Measurements from ENCODE around the gene BAIAP2L1. TPM values are rescaled to one million over a fixed set of nuclear protein-coding genes. Genes with fewer than 3 reads are reported as not detected.
A peak's percentile ranks its signal among the peaks of the same experiment; 100 is the strongest.

BAIAP2L1 gene
- total and polyA plus RNA-seq, 9 of the 15 experiments (the other 6 are each of a cell fraction or from before 2014, with no cell fraction given): 4.2 to 29.8 (median 15.5) TPM

- TF ChIP-seq ETS2 (tag; IDR thresholded peaks at IDR 0.05; ENCODE audit: borderline replicate concordance, poor library complexity, severe bottlenecking): no peak
- TF ChIP-seq ZC3H11A (IDR thresholded peaks at IDR 0.05; ENCODE audit: low read depth, low read length): no peak
- TF ChIP-seq TAL1 (IDR thresholded peaks at IDR 0.05): peak; percentile 37; the same call in 1 of the 2 replicates
- no peak for TF ChIP-seq ZNF197 (CRISPR knock-in tag; IDR thresholded peaks at IDR 0.05; ENCODE audit: low read depth)
- TF ChIP-seq ZNF318 (IDR thresholded peaks at IDR 0.05; ENCODE audit: borderline replicate concordance in 1 of 2, low read depth in 1 of 2): no peak
- TF ChIP-seq DNMT1 (IDR thresholded peaks at IDR 0.05): no peak
- 0 out of 4 replicates have a peak, but pooled peaks of 1 of the 2 experiments have one; percentile 11 for TF ChIP-seq KDM1A (IDR thresholded peaks at IDR 0.05)
- TF ChIP-seq NCOR1 (IDR thresholded peaks at IDR 0.05): peak; percentile 27; the same call in 1 of the 2 replicates
- TF ChIP-seq CBFA2T2 (conservative IDR thresholded peaks at IDR 0.05): peak; percentile 47
- TF ChIP-seq NR2C2 (CRISPR knock-in tag; IDR thresholded peaks at IDR 0.05): no peak
- no peak for TF ChIP-seq NR2C2 (tag; IDR thresholded peaks at IDR 0.05)
- TF ChIP-seq BHLHE40 (IDR thresholded peaks at IDR 0.05; ENCODE audit: low read length): peak; percentile 57; the same call in 1 of the 2 replicates
- no peak for TF ChIP-seq MAZ (CRISPR knock-in tag; conservative IDR thresholded peaks at IDR 0.05 in 1 of 2, IDR thresholded peaks at IDR 0.05 in 1 of 2)
- TF ChIP-seq GATA2 (CRISPR knock-in tag; IDR thresholded peaks at IDR 0.05): no peak
- TF ChIP-seq ZFP36 (IDR thresholded peaks at IDR 0.05; ENCODE audit: low read depth, low read length, partially characterized antibody): no peak
- TF ChIP-seq ZNF41 (CRISPR knock-in tag; conservative IDR thresholded peaks at IDR 0.05): no peak
- no peak for TF ChIP-seq TSHZ1 (CRISPR knock-in tag; IDR thresholded peaks at IDR 0.05)
Observed at GRCh38 chr7:98348726-98349474, 52.0 kb downstream of the BAIAP2L1 start (continued).
